ENCODE results near the gene POU2F3.

DNA sequence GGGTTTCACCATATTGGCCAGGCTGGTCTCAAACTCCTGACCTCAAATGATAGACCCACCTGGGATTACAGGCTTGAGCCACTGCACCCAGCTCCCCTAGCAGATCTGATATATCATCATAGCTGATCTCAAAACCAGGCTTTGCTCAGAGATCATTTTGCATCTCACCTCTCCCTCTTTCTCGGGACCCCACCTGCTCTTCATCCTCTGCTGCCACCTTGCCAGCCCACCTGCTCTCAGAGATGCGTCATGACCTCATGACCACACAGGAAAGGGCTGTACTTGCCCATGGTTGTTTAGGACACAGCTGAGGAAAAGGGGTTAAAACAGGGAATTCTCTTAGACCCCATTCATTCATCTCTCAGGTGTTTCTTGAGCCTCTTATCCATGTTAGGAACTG is 27.4 kb downstream of the POU2F3 start:
- TF ChIP-seq, protein P1, sequence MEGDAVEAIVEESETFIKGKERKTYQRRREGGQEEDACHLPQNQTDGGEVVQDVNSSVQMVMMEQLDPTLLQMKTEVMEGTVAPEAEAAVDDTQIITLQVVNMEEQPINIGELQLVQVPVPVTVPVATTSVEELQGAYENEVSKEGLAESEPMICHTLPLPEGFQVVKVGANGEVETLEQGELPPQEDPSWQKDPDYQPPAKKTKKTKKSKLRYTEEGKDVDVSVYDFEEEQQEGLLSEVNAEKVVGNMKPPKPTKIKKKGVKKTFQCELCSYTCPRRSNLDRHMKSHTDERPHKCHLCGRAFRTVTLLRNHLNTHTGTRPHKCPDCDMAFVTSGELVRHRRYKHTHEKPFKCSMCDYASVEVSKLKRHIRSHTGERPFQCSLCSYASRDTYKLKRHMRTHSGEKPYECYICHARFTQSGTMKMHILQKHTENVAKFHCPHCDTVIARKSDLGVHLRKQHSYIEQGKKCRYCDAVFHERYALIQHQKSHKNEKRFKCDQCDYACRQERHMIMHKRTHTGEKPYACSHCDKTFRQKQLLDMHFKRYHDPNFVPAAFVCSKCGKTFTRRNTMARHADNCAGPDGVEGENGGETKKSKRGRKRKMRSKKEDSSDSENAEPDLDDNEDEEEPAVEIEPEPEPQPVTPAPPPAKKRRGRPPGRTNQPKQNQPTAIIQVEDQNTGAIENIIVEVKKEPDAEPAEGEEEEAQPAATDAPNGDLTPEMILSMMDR (IDR thresholded peaks at IDR 0.05) = no peak
- no peak for TF ChIP-seq POLR2A (IDR thresholded peaks at IDR 0.05)

Measured in body of pancreas (tissue), 4 donors.